SH-SY5Y (cell line): ENCODE measurements around the gene HNRNPH2.

Experiments
- GATA2 ChIP-seq: IDR thresholded peaks from 2 replicates; pipeline ENCODE4 v1.6.1; 2011; ENCODE audit warnings: mild to moderate bottlenecking, low read depth, low read length
- GATA3 ChIP-seq: IDR thresholded peaks from 2 replicates; pipeline ENCODE4 v1.6.1; 2011; ENCODE audit warnings: low read depth, mild to moderate bottlenecking, low read length, moderate library complexity

DNA sequence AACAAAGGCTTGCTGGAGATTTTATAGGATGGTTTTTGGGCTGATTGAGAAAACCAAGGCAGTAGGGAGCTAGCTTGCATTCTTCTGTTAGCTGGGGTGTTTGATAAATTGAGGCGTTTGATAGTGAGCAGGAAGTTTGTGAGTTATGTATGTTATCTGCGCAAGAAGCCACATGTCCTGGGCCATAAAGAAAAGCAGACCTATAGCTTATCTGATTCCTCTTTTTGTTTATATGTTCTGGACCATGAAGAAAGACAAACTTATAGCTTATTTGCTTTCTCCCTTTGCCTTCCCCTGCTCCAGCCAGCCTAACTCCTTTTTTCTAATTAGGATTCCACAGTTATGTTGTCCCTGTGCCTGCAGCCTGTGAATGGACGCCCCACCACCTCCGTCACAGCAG is 9.2 kb downstream of the HNRNPH2 start:
- TF ChIP-seq GATA2 (no peak; the same call in 1 of the 2 replicates), GATA3 (no peak)
